Large intestine (tissue), 3 donors: ENCODE results near the gene IL6ST. TPM values are rescaled to one million over a fixed set of nuclear protein-coding genes. Genes with fewer than 3 reads are reported as not detected.
"Not testable (repeated sequence)": the region's sequence is repeated elsewhere in the genome, so short reads cannot be mapped to it uniquely, and the experiment has no call there.

Experiments
- DNase-seq, 2 donors: peaks; one replicate each; pipeline versions ENCODE4 v3.0.0 to v3.0.0-alpha.2; 2013
- H3K27ac ChIP-seq: one replicate; pipeline ENCODE4 v1.5.1; 2013; ENCODE audit warnings: low read length
- H3K27me3 ChIP-seq: 2 replicates; pipeline ENCODE4 v1.6.1; 2013; ENCODE audit warnings: low read length; ENCODE audit not compliant: control insufficient read depth, insufficient read depth
- H3K36me3 ChIP-seq: 2 replicates; pipeline ENCODE4 v1.6.1; 2013; ENCODE audit warnings: low read length; ENCODE audit not compliant: control insufficient read depth, insufficient read depth
- H3K4me1 ChIP-seq: one replicate; pipeline ENCODE4 v1.6.1; 2013; ENCODE audit warnings: low read length; ENCODE audit not compliant: control insufficient read depth, insufficient read depth
- H3K4me3 ChIP-seq: one replicate; pipeline ENCODE4 v1.5.1; 2013; ENCODE audit warnings: low read length
- H3K9me3 ChIP-seq: one replicate; pipeline ENCODE4 v1.6.1; 2013; ENCODE audit warnings: mild to moderate bottlenecking, low read depth, low read length, moderate library complexity; ENCODE audit not compliant: control insufficient read depth
- WGBS: methylation state at CpG from one replicate; pipeline ENCODE4 v1.1.5; 2013; ENCODE audit warnings: low lambda C conversion rate; ENCODE audit not compliant: insufficient coverage; 5-methylcytosine and 5-hydroxymethylcytosine counted together
- polyA plus RNA-seq: library from polyadenylated mRNA; unstranded; fragments of 120-200 nt; gene quantifications from one replicate; pipeline ENCODE4 v1.2.1, GENCODE V29; 2013

Gene IL6ST
- polyA plus RNA-seq, 1 donor = 55.2 TPM

DNA sequence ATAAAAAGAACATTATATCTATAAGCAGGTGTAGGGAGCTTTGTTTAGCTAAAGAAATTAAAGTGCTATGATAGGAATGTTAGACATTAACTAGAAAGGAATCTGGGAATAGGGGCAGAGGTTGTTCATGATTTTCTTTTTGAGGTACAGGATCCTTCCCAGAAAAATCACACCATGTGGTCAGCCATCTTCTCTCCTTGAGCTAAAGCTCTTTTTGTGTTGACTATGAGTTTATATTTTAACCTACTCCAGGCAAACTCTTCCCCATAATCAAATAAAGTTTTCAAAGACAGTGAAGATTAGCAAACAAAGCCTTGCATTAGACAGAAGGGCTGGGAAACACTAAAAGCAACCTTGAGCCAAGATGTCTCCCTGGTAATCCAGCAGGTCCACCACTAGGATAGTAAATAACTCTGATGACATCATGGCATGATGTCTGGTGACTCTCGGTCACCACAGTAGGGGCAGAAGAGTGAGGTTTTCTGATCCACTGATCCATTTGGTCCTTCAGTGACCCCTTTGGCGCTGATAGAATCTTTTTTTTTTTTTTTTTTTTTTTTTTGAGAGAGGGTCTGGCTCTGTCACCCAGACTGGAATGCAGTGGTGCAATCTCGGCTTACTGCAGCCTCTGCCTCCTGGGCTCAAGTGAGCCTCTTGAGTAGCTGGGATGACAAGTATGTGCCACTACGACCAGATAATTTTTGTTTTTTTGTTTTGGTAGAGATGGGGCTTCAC is 30.6 kb upstream of the IL6ST start:
- no peaks in the 10 kb centered on the region for H3K9me3 ChIP-seq
- DNase-seq = peak; percentile 44 to 73
- H3K4me3 ChIP-seq = no peak overlapping the region
- H3K27ac ChIP-seq = peak overlapping the region; percentile 52
- H3K4me1 ChIP-seq = peaks cover 17% of the 10 kb centered on the region
- H3K27me3 ChIP-seq = no peaks in the 10 kb centered on the region
- H3K36me3 ChIP-seq = no peaks in the 10 kb centered on the region
- WGBS = no CpG with 5 or more reads among the region's 4 CpGs

DNA sequence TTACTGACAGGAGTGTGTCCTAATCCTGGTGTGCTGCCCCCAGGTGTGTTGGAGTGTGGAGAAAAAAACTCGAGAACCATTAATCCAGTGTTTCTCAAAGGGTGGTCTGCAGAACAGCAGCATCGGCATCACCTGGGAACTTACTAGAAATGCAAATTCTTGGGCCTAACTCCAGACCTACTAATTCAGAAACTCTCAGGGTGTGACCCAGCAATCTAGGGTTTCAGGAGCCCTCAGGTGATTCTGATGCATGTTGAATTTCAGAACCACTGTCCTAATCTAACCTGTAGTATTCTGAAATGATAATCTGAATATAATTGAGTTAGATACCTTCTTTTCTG is 30.0 kb upstream of the IL6ST start:
- H3K4me3 ChIP-seq = no peak overlapping the region
- no peaks in the 10 kb centered on the region for H3K27me3 ChIP-seq
- no peaks in the 10 kb centered on the region for H3K36me3 ChIP-seq
- WGBS = no CpG with 5 or more reads among the region's 2 CpGs
- H3K27ac ChIP-seq = peak overlapping the region; percentile 52
- peaks cover 17% of the 10 kb centered on the region for H3K4me1 ChIP-seq
- no peaks in the 10 kb centered on the region for H3K9me3 ChIP-seq
- DNase-seq = peak in 1 of 2 donors; percentile 22

DNA sequence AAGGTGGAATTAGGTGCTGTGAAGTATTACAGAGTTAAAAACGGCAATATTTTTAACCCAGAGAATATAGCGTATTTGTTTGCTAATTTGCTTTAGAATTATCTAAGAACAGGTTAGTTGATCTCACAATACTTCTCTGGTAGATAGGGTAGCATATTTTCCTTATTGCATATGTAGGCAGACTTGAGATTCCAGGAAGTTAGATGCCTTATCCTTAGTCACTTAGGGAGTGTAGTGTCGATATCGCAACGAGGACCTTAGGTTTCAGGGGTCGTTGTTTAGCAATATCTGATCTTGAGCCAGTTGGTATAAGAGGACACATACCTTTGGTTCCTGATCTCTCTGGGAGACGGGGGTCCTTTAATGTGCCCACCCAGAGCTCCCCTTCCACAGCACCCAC is 28.5 kb upstream of the IL6ST start:
- Histone ChIP-seq H3K4me3 (no peak overlapping the region), H3K27ac (no peak overlapping the region), H3K36me3 (no peaks in the 10 kb centered on the region), H3K4me1 (peaks cover 17% of the 10 kb centered on the region), H3K27me3 (no peaks in the 10 kb centered on the region), H3K9me3 (no peaks in the 10 kb centered on the region)
- WGBS = 66% methylated on average over 2 of the region's 7 CpGs
- DNase-seq = peak in 1 of 2 donors; percentile 33

DNA sequence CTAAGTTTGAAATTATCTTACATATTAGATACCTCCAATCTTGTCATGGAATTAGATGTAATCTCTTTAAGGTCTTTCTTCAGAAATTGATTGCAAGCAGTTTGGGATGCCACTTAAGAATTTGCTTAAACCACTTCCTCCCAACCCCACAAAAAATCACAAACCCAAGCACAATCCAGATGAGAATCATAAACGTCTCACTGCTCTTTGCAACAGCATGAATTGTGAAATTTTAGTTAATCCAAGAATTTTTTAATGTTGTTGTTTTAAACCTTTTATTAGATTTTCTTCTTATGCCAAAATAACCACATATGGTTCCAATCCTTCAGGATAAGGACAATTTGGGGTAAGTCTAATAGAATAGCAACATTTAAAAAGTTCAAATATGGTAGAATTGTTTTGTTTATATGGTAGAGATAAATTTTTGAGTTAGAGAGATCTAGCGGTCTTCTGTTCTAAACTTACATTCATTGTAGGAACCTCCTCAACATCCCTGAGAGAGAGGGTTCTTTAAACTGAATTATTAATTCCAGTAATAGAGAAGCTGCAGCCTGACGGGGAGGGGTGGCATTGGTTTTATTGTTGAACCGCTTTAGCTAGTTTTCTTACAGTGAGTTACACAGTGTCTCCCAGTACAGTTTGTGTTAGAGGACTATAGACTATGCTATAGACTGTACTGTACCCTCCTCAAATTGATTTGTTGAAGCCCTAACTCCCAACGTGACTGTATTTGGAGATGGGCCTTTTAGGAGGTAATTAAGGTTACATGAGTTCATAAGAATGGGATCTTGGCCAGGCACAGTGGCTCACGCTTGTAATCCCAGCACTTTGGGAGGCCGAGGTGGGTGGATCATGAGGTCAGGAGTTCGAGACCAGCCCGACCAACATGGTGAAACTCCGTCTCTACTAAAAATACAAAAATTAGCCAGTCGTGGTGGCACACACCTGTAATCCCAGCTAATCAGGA is 24.8 kb upstream of the IL6ST start:
- Histone ChIP-seq H3K4me3 (no peak overlapping the region), H3K36me3 (no peaks in the 10 kb centered on the region), H3K9me3 (peaks cover 8% of the 10 kb centered on the region), H3K27me3 (no peaks in the 10 kb centered on the region), H3K27ac (no peak overlapping the region), H3K4me1 (peaks cover 2% of the 10 kb centered on the region)
- no peak for DNase-seq
- WGBS = 80% methylated on average over 1 of the region's 11 CpGs

DNA sequence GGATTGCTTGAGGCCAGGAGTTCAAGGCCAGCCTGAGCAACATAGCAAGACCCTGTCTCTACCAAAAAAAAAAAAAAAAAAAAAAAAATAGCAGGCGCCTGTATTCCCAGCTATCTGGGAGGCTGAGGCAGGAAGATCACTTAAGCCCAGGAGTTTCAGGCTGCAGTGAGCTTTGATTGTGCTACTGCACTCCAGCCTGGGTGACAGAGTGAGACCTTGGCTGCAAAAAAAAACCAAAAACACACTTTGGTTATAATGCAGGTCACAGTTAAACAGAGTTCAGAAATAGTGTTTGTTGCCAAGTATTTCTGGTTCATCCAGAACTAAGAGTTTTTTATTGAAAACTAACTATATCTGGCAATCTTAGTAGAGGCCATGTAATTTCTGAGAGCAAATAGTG is 24.1 kb upstream of the IL6ST start:
- peaks cover 8% of the 10 kb centered on the region for H3K9me3 ChIP-seq
- H3K4me1 ChIP-seq = no peaks in the 10 kb centered on the region
- no peaks in the 10 kb centered on the region for H3K27me3 ChIP-seq
- WGBS = no CpG with 5 or more reads among the region's 1 CpG
- H3K36me3 ChIP-seq = no peaks in the 10 kb centered on the region
- no peak overlapping the region for H3K4me3 ChIP-seq
- H3K27ac ChIP-seq = no peak overlapping the region
- DNase-seq = no peak

DNA sequence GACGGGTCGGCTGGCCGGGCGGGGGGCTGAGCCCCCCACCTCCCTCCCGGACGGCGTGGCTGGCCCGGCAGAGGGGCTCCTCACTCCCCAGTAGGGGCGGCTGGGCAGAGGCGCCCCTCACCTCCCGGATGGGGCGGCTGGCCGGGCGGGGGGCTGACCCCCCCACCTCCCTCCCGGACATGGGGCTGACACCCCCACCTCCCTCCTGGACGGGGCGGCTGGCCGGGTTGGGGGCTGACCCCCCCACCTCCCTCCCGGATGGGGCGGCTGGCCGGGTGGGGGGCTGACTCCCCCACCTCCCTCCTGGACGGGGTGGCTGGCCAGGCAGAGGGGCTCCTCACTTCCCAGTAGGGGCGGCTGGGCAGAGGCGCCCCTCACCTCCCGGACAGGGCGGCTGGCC is 19.9 kb upstream of the IL6ST start:
- no CpG with 5 or more reads among the region's 26 CpGs for WGBS
- DNase-seq, H3K9me3 ChIP-seq: not testable (repeated sequence)

DNA sequence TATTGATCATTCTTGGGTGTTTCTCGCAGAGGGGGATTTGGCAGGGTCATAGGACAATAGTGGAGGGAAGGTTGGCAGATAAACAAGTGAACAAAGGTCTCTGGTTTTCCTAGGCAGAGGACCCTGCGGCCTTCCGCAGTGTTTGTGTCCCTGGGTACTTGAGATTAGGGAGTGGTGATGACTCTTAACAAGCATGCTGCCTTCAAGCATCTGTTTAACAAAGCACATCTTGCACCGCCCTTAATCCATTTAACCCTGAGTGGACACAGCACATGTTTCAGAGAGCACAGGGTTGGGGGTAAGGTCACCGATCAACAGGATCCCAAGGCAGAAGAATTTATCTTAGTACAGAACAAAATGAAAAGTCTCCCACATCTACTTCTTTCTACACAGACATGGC is 19.2 kb upstream of the IL6ST start:
- DNase-seq, H3K27me3 ChIP-seq, H3K4me3 ChIP-seq, H3K27ac ChIP-seq, H3K36me3 ChIP-seq, H3K4me1 ChIP-seq, H3K9me3 ChIP-seq: not testable (repeated sequence)
- WGBS = no CpG with 5 or more reads among the region's 5 CpGs

More for the DNA sequence above, 19.9 kb upstream of the IL6ST start:
- not testable (repeated sequence) for H3K4me3 ChIP-seq, H3K27ac ChIP-seq, H3K36me3 ChIP-seq, H3K4me1 ChIP-seq, H3K27me3 ChIP-seq

DNA sequence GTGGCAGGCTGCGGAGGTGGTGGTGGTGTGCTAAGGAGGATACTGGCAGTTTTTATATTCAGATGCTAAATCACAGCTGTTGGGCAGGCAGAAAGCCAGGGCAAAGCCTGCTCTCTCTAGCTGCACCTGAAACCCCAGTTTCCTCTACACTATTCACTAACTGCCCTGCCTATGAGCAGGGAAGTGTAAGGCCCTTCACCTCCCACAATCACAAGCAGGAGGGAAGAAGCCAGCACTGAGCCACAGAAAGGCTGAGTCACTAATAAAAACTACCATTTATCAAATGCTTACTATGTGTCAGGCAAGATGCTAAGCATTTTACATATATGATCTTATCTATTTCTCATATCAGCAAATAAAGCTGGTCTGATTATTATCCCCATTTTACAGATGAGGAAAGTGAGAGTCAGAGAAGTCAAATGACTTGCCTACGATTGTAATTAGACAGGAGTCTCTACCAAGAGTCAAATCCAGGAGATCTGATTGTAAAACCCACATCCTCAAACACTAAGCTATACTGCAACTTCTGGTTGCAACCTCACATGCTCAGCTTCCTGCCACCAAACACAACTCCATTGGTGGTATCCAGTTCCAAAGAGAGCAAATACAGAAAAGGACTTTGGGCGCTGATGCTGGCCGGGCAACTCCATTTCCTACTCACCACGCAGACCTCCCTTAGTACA is 17.7 kb upstream of the IL6ST start:
- Histone ChIP-seq H3K36me3 (no peaks in the 10 kb centered on the region), H3K4me3 (no peak overlapping the region), H3K27ac (no peak overlapping the region), H3K4me1 (no peaks in the 10 kb centered on the region), H3K9me3 (peaks cover 8% of the 10 kb centered on the region), H3K27me3 (no peaks in the 10 kb centered on the region)
- no CpG with 5 or more reads among the region's 5 CpGs for WGBS
- DNase-seq = no peak

DNA sequence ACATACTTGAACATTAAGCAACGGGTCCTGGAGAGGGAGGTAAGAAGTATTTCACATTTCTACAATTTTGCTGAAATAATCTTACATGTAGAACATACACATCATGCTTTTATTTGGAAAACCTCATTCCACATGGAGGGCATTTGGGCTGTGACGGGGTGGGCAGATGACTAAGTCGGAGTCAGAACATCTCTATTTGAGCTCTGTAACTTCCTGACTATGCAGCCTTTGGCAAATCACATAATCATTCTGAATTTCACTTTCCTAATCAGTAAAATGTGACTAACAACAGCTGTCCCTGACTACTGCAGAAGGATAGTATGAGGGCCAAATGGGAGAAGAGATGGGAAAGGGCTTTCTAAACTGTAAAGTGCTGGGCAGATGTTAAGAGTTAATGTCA is 17.1 kb upstream of the IL6ST start:
- Histone ChIP-seq H3K36me3 (no peaks in the 10 kb centered on the region), H3K4me1 (no peaks in the 10 kb centered on the region), H3K27ac (no peak overlapping the region), H3K9me3 (peaks cover 8% of the 10 kb centered on the region), H3K27me3 (no peaks in the 10 kb centered on the region), H3K4me3 (no peak overlapping the region)
- no peak for DNase-seq
- WGBS = no CpG with 5 or more reads among the region's 3 CpGs

DNA sequence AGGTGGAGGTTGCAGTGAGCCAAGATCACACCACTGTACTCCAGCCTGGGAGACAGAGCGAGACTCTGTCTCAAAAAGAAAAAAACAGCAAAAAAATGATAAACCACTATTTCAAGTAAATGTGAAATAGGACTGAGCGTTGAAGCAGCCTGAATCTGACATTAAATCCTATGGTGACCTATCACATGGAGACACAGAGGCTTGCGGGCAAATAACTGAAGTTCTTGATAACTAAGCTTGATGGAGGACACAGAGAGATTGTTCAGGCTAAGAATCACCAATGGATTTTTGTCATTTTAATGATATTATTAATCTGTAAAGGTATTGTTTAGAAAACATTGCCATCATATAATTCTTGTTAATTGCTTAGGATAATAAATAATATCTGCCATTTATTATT is 15.7 kb upstream of the IL6ST start:
- H3K27ac ChIP-seq = no peak overlapping the region
- no peaks in the 10 kb centered on the region for H3K27me3 ChIP-seq
- no peaks in the 10 kb centered on the region for H3K4me1 ChIP-seq
- 100% methylated on average over 1 of the region's 3 CpGs for WGBS
- H3K36me3 ChIP-seq = no peaks in the 10 kb centered on the region
- H3K9me3 ChIP-seq = peaks cover 2% of the 10 kb centered on the region
- H3K4me3 ChIP-seq = no peak overlapping the region
- DNase-seq = no peak
